GM10248 (cell line): ENCODE results near the gene ATP5F1D.
A peak's percentile ranks its signal among the peaks of the same experiment; 100 is the strongest.

Experiments used
- CTCF ChIA-PET: fragments of 300-600 bp; sonication (Branson Sonifier 250); formaldehyde crosslinking; extraction: SDS; loops from one replicate; lab custom pipeline; 2021; ENCODE audit warnings: antibody characterized with exemption; lab: Yijun Ruan, JAX
- POLR2A ChIA-PET: fragments of 350-650 bp; sonication (Branson Sonifier 250); formaldehyde crosslinking; extraction: SDS; loops from one replicate; lab custom pipeline; 2020; ENCODE audit warnings: antibody characterized with exemption; lab: Yijun Ruan, JAX
- DNase-seq: peaks from one replicate; pipeline ENCODE4 v3.0.0; 2012; ENCODE audit errors: extremely low spot score
- TF ChIP-seq, protein P1 (sequence below): IDR thresholded peaks from 2 replicates; pipeline ENCODE4 v1.5.1; 2012; ENCODE audit warnings: mild to moderate bottlenecking, low read depth; ENCODE audit errors: extremely low read depth, missing control alignments, control extremely low read depth

The ATP5F1D gene

DNA sequence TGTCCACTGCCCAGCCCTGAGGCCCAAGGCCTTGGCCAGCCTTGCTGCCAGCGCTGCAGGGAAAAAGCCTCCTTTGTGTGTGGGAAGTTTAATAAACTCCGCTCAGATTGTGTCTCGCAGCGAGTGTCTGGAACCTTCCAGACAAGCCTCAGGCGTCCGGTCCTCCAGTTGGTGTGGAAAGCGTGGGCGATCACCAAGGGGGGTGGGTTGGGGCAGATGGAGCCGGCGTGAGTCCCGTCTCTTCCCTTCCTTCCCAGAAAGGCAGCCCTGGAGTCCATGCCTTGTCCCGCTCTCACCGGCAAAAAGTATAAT, 31.4 kb upstream of the ATP5F1D start:
- DNase-seq: no peak
- TF ChIP-seq, protein P1, sequence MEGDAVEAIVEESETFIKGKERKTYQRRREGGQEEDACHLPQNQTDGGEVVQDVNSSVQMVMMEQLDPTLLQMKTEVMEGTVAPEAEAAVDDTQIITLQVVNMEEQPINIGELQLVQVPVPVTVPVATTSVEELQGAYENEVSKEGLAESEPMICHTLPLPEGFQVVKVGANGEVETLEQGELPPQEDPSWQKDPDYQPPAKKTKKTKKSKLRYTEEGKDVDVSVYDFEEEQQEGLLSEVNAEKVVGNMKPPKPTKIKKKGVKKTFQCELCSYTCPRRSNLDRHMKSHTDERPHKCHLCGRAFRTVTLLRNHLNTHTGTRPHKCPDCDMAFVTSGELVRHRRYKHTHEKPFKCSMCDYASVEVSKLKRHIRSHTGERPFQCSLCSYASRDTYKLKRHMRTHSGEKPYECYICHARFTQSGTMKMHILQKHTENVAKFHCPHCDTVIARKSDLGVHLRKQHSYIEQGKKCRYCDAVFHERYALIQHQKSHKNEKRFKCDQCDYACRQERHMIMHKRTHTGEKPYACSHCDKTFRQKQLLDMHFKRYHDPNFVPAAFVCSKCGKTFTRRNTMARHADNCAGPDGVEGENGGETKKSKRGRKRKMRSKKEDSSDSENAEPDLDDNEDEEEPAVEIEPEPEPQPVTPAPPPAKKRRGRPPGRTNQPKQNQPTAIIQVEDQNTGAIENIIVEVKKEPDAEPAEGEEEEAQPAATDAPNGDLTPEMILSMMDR: no peak
- POLR2A ChIA-PET: no interaction called here
- CTCF ChIA-PET: interaction anchor here (1.7 to 3.4 kb wide), 3 partner anchors 9 to 34 kb away, joined by 5 to 11 read pairs (median 11); no protein-coding TSS in a partner anchor

DNA sequence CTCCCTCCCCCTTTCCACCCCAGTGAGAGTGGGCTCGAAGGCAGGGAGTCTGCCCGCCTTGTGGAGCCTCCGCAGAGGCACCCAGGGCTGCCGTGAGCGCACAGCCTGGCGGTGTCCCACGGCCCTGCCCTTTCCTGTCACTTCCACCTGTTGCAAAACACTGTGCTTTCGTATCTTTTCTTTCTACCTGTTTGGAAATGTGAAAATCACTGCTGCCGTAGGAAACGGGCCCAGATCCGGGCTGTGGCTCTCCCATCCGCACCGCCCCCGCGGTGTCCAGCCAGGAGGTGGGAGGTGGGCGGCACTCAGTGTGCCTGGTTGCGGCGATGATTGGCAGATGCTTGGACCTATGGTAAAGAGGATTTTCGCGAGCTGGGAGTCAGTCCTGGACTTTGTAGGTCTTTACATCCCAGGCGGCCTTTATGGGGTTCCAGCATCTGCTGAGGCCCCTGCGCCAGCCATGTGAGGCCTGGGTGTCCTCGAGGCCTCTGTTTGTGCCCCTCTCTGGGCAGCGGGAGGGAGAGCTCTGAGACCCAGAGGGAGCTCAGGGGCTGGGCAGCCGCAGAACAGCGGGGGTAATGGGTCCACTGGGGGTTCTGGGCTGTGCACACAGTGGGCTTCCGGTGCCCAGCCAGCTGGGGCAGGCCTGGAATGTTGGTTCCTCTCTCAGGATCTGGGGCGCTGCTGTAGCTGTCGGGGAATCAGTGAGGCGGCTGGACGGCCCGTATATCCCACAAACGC, 29.9 kb upstream of the ATP5F1D start:
- TF ChIP-seq, protein P1: no peak
- no peak for DNase-seq
- CTCF ChIA-PET: interaction anchor here (1.1 to 3.4 kb wide), 4 partner anchors 7 to 33 kb away, joined by 4 to 11 read pairs (median 8); no protein-coding TSS in a partner anchor
- POLR2A ChIA-PET: no interaction called here

DNA sequence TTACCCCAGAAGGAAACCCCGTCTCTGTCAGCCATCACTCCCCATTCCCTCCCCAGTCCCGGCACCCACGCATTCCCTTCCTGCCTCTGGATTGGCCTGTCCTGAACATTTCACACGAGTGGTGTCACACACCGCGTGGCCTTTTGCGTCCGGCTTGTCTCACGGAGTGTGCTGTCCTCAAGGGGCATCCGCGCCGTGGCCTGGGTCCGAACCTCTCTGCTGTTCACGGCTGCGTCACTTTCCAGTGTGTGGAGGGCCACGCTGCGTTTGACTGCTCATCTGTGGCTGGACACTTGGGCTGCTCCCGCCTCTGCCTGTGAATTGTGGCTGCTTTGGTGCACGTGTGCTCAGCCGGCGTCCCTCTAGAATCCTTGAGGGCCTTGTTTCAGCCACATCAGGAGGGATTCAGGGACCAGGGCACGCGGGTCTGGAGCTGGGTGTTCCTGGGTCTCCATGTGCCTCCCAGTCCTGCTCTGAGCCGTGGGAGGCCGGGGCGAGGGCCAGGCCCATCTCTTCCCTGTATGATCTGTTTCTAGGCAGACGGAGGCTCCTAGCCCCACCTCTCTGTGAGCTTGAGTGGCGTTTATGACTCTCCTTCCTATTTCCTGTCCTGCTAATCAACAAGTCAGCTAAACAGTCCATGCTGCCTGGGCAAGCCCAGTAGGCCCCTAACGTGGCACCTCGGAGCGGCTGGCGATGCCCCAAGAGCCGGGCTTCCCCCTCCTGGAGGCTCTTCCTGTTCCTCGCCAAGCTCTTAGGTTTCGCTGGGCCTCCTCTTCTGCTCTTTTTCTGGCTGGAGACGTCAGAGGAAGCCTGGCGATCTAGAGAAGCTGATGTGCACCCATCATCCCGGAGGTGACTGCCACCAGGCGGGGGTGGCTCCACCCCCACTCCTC, 27.9 kb upstream of the ATP5F1D start:
- TF ChIP-seq, protein P1: no peak

DNA sequence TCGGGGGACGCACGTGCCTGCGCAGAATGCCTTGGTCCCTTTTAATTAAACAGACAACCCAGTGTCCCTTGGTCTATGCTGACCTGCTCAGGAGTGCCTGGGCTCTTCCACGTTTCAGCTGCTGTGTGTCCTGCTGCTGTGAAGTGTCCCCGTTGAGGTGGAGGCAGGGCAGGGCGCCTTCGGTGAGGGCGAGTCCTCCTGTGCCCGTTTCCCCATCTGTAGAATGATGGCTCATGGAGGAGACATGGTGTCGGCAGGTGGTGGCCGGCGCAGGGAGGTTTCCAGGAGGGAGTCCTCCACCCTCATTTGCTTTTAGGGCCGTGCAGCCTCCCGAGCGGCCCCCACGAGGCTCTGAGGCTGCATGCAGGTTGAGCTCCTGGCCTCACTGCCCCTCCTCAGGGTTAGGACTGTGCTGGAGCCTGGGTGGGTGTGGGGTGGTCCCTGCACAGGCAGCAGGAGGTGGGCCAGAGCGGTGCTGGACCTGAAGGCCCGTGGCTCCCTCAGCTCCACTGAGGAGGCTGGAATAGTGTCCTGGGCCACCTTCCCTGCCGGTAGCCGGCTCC, 27.2 kb upstream of the ATP5F1D start:
- CTCF ChIA-PET: interaction anchor here (0.7 to 2.1 kb wide), 8 partner anchors 8 to 292 kb away, joined by 3 to 9 read pairs (median 3); partner anchors contain the start of gene ATP5F1D
- POLR2A ChIA-PET: interaction anchor here (0.5 to 1.0 kb wide), 2 partner anchors 55 to 268 kb away, joined by 4 read pairs; partner anchors contain the start of gene CIRBP
- DNase-seq: no peak
- TF ChIP-seq, protein P1: no peak

More for the DNA sequence above, 27.9 kb upstream of the ATP5F1D start:
- peak; percentile 55 for DNase-seq
- ChIA-PET CTCF (interaction anchor here (0.7 to 2.1 kb wide), 7 partner anchors 9 to 291 kb away, joined by 3 to 9 read pairs (median 3); partner anchors contain the start of gene ATP5F1D), POLR2A (interaction anchor here (0.5 to 1.0 kb wide), 3 partner anchors 55 to 267 kb away, joined by 4 to 5 read pairs (median 4); partner anchors contain the start of gene CIRBP)

DNA sequence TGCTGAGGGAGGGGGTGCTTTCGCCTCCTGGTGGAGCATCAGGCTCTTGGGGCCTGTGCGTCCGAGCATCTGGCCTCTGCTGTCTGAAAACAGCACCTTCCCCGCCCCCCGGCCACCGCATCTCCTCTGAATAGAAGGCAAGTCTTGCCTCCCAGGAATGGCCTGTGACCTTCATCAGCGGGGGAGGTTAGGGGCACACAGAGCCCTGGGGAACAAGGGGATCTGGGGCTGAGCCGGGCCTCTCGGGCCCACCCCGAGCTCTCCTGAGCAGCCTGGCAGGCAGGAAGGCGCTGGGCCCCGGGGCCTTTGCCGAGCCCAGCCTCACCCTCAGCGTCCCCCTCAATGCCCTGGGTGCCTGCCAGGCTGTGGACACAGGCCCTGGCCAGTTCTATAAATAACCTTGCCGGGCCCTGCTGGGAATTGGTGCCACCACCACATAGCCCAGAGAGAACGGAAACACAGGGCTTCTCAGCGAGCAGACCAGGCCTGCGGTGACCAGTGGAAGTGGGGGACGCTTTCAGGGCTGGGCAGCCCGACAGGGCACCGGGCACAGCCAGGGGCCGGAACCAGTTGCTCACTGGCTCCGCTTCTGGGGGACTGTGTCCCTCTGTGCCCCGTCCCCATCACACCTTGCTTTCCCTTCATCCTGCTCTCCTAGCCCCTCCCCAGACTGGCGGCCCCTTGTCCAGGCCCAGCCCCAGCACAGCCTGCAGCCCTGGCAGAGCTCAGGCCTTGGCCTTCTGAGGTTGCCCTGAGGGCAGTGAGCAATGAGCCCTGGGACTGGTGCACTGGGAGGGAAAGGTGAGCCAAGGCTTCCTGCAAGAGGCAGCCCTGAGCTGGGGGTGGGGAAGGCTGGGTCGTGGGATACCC, 26.5 kb upstream of the ATP5F1D start:
- POLR2A ChIA-PET: interaction anchor here (0.6 kb wide), 1 partner anchor 21 kb away, joined by 3 read pairs; no protein-coding TSS in a partner anchor

More for the DNA sequence above, 26.5 kb upstream of the ATP5F1D start:
- TF ChIP-seq, protein P1: no peak
- CTCF ChIA-PET: interaction anchor here (0.8 to 2.1 kb wide), 5 partner anchors 25 to 102 kb away, joined by 3 to 9 read pairs (median 3); partner anchors contain the start of gene ATP5F1D
- no peak for DNase-seq
